ENCODE measurements around the gene JPH3.

The JPH3 gene

DNA sequence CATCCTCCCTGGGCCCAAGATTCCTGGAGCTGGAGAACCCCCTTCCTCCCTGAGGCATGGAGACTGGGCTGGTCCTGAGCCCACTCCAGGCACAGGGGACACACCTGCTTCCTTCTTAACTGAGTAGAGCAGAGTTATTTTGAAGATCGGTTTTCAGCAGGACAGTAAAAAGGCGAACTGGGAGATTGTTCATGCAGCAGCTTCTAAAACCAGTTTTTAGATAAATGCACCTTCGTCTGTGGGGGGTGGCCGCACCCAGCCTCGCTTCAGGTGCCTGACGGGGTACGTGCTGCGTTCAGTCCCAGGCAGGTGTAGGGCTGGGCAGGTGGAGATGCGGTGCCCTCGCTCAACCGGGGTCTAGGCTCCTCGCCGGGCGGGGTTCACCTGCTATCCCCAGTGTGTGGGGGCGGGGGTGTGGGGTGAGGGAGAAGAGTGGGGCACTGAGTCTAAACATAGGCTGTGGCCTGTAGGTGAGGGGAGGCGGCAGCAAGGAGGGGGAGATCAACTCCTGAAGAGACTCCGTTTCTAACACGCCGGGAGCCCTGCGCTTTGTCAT lies 69.5 kb downstream of the JPH3 start:
- TF ChIP-seq SP1 (IDR thresholded peaks at IDR 0.05) (no peak), ARNT (IDR thresholded peaks at IDR 0.05) (no peak), FOXK2 (IDR thresholded peaks at IDR 0.05) (no peak), FOXM1 (IDR thresholded peaks at IDR 0.05; ENCODE audit: borderline replicate concordance) (no peak), NFRKB (IDR thresholded peaks at IDR 0.05) (no peak), BHLHE40 (IDR thresholded peaks at IDR 0.05; ENCODE audit: borderline replicate concordance) (no peak), TARDBP (IDR thresholded peaks at IDR 0.05) (no peak), L3MBTL2 (conservative IDR thresholded peaks at IDR 0.05) (no peak), SUZ12 (IDR thresholded peaks at IDR 0.05) (no peak), ELF4 (IDR thresholded peaks at IDR 0.05) (no peak), LEF1 (IDR thresholded peaks at IDR 0.05; ENCODE audit: borderline replicate concordance) (no peak), ZNF384 (IDR thresholded peaks at IDR 0.05) (no peak), FOXA1 (IDR thresholded peaks at IDR 0.05) (no peak), CTBP1 (IDR thresholded peaks at IDR 0.05; ENCODE audit: borderline replicate concordance) (no peak), HDGF (IDR thresholded peaks at IDR 0.05; ENCODE audit: borderline replicate concordance) (no peak)
- TF ChIP-seq, protein P1, sequence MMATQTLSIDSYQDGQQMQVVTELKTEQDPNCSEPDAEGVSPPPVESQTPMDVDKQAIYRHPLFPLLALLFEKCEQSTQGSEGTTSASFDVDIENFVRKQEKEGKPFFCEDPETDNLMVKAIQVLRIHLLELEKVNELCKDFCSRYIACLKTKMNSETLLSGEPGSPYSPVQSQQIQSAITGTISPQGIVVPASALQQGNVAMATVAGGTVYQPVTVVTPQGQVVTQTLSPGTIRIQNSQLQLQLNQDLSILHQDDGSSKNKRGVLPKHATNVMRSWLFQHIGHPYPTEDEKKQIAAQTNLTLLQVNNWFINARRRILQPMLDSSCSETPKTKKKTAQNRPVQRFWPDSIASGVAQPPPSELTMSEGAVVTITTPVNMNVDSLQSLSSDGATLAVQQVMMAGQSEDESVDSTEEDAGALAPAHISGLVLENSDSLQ (IDR thresholded peaks at IDR 0.05) = no peak
- CTCF ChIA-PET = no interaction called here
- DNase-seq (ENCODE audit: extremely low spot score) = no peak
- POLR2A ChIA-PET = no interaction called here

DNA sequence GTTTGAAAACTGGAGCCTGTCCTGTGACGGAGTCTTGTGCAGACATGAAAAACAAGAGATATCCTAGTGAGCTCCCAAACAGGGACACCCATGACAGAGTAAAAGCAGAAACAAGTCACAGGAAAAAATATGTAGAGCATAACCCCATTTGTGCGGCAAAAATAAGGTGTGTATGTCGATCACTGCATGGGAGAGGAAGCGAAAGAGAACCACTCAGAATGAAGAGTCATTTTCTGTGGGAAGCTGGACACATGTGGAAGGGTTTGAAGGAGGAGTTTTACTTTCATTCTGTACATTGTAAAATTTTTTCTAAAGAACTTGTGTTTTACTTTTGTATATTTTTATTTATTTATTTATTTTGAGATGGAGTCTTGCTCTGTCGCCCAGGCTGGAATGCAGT lies 72.1 kb downstream of the JPH3 start:
- DNase-seq (ENCODE audit: extremely low spot score) = no peak
- ChIA-PET CTCF (no interaction called here), POLR2A (no interaction called here)
- TF ChIP-seq SP1 (IDR thresholded peaks at IDR 0.05) (no peak), HDGF (IDR thresholded peaks at IDR 0.05; ENCODE audit: borderline replicate concordance) (no peak), ARNT (IDR thresholded peaks at IDR 0.05) (no peak), SUZ12 (IDR thresholded peaks at IDR 0.05) (no peak), BHLHE40 (IDR thresholded peaks at IDR 0.05; ENCODE audit: borderline replicate concordance) (no peak), NFRKB (IDR thresholded peaks at IDR 0.05) (no peak), CTBP1 (IDR thresholded peaks at IDR 0.05; ENCODE audit: borderline replicate concordance) (no peak), ELF4 (IDR thresholded peaks at IDR 0.05) (no peak), FOXA1 (IDR thresholded peaks at IDR 0.05) (no peak), ZNF384 (IDR thresholded peaks at IDR 0.05) (no peak), TARDBP (IDR thresholded peaks at IDR 0.05) (no peak), L3MBTL2 (conservative IDR thresholded peaks at IDR 0.05) (no peak), LEF1 (IDR thresholded peaks at IDR 0.05; ENCODE audit: borderline replicate concordance) (no peak), FOXK2 (IDR thresholded peaks at IDR 0.05) (no peak), FOXM1 (IDR thresholded peaks at IDR 0.05; ENCODE audit: borderline replicate concordance) (no peak)
- TF ChIP-seq, protein P1 (IDR thresholded peaks at IDR 0.05) = no peak

DNA sequence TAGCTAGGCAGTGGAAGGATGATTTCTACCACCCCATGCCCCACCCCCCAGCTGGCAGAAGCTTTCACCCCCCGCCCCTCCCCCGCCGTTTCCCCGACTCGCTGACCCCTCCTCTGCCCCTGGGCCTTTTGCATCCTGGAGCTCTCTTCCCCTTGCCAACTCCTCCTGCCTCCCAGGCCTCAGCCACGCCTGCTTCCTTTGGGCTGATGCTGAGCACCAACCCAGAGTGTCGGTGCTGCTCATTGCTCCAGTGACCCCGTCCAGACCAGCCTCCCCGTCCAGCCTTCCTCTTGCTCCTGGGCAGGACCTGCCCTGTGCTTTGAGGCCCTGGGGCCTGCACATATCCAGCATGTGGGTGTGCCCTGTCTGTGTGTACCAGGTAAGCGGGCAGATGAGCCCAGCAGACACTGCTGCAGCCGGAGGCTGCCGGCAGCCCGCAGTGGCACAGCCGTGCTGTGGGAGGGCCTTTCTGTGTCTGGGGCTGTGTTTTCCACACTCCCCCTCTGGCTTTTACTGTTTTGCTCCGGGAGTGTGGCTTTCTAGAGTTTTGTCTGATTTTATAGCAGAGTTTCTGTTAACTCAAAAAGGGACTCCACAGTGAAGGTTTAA lies 72.9 kb downstream of the JPH3 start:
- CTCF ChIA-PET = no interaction called here
- POLR2A ChIA-PET = no interaction called here
- DNase-seq (ENCODE audit: extremely low spot score) = no peak
- TF ChIP-seq NFRKB (IDR thresholded peaks at IDR 0.05) (no peak), ZNF384 (IDR thresholded peaks at IDR 0.05) (no peak), SUZ12 (IDR thresholded peaks at IDR 0.05) (no peak), FOXA1 (IDR thresholded peaks at IDR 0.05) (no peak), CTBP1 (IDR thresholded peaks at IDR 0.05; ENCODE audit: borderline replicate concordance) (no peak), LEF1 (IDR thresholded peaks at IDR 0.05; ENCODE audit: borderline replicate concordance) (no peak), TARDBP (IDR thresholded peaks at IDR 0.05) (no peak), BHLHE40 (IDR thresholded peaks at IDR 0.05; ENCODE audit: borderline replicate concordance) (no peak), ARNT (IDR thresholded peaks at IDR 0.05) (no peak), FOXM1 (IDR thresholded peaks at IDR 0.05; ENCODE audit: borderline replicate concordance) (no peak), FOXK2 (IDR thresholded peaks at IDR 0.05) (no peak), ELF4 (IDR thresholded peaks at IDR 0.05) (no peak), SP1 (IDR thresholded peaks at IDR 0.05) (no peak), L3MBTL2 (conservative IDR thresholded peaks at IDR 0.05) (no peak)

DNA sequence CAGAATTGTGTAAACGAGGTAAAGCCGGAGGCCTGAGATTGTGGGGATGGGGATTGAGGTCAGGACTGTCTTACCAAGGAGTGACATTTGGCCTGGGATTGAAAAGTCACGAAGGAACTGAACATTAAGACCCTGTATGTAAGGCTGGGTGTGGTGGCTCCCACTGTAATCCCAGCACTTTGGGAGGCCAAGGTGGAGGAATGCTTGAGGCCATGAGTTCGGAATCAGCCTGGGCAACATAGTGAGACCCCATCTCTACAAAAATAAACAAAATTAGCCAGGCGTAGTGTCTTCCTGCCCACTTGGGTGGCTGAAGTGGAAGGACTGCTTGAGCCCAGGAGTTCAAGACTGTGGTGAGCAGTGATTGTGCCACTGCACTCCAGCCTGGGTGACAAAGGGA lies 75.5 kb downstream of the JPH3 start:
- ChIA-PET CTCF (interaction anchor here (0.9 kb wide), 1 partner anchor 107 kb away, joined by 3 read pairs; no protein-coding TSS in a partner anchor), POLR2A (no interaction called here)
- TF ChIP-seq, protein P1 (IDR thresholded peaks at IDR 0.05) = no peak
- TF ChIP-seq HDGF (IDR thresholded peaks at IDR 0.05; ENCODE audit: borderline replicate concordance) = no peak
- TF ChIP-seq TARDBP (IDR thresholded peaks at IDR 0.05) = no peak
- no peak for DNase-seq (ENCODE audit: extremely low spot score)

DNA sequence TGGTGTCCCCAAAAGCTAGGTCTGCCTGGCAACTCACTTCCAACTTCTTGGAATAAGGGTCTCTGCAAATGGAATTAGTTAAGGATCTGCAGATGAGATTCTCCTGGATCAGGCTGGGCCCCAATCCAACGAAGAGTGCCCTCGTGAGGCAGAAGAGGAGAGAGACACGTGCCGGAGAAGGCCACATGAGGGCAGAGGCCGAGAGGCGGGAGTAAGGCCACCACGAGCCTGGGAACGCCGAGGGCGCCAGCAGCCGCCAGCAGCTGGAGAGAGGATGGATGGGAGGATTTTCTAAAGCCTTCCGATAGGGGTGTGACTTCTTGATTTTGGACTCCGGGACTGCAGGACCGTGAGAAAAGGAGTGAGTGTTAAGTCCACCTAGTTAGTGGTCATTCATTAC lies 76.3 kb downstream of the JPH3 start:
- no peak for DNase-seq (ENCODE audit: extremely low spot score)
- CTCF ChIA-PET = interaction anchor here (0.5 kb wide), 1 partner anchor 635 kb away, joined by 3 read pairs; no protein-coding TSS in a partner anchor
- TF ChIP-seq CTBP1 (IDR thresholded peaks at IDR 0.05; ENCODE audit: borderline replicate concordance) (no peak), TARDBP (IDR thresholded peaks at IDR 0.05) (no peak), FOXA1 (IDR thresholded peaks at IDR 0.05) (no peak), SUZ12 (IDR thresholded peaks at IDR 0.05) (no peak), L3MBTL2 (conservative IDR thresholded peaks at IDR 0.05) (0 out of 2 replicates have a peak, but pooled peaks have one; percentile 17), HDGF (IDR thresholded peaks at IDR 0.05; ENCODE audit: borderline replicate concordance) (no peak)

DNA sequence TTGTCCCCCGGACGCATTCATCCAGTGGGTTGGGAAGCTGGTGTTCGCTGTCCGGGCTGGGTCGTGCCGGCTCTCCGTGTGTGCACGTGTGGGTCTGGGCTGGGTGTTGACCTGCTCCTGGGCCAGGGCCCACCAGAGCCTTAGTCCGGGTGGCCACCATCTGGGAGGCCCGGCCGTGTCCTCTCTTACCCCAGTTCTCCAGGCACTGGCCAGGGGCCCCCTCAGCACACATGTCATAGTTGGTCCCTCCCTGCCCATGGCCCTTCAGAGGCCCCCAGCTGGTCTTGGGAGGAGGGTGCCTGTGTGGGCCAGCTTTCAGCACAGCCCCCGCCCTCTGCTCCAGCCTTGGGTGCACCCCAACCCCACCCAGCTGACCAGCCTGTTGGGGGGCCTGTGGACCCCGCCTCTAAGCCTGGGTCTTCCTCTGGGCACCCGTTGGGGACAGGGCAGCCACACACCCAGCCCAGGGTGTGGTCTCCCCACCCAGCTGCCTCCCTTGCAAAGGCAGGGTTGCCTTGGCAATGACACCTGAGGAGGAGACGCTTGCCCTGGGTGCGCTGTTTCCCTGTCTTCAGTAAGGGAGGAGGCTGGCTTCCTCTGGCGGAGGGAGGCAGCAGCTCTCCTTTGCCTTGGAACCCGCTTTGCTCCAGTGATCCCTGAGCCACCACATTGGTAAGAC lies 77.4 kb downstream of the JPH3 start:
- TF ChIP-seq TARDBP (IDR thresholded peaks at IDR 0.05) (no peak), L3MBTL2 (conservative IDR thresholded peaks at IDR 0.05) (no peak), CTBP1 (IDR thresholded peaks at IDR 0.05; ENCODE audit: borderline replicate concordance) (no peak), FOXM1 (IDR thresholded peaks at IDR 0.05; ENCODE audit: borderline replicate concordance) (no peak), ELF4 (IDR thresholded peaks at IDR 0.05) (no peak), SP1 (IDR thresholded peaks at IDR 0.05) (no peak), SUZ12 (IDR thresholded peaks at IDR 0.05) (no peak), NFRKB (IDR thresholded peaks at IDR 0.05) (no peak), HDGF (IDR thresholded peaks at IDR 0.05; ENCODE audit: borderline replicate concordance) (no peak), LEF1 (IDR thresholded peaks at IDR 0.05; ENCODE audit: borderline replicate concordance) (no peak)
- TF ChIP-seq, protein P1 (IDR thresholded peaks at IDR 0.05) = no peak
- ChIA-PET POLR2A (no interaction called here), CTCF (no interaction called here)
- DNase-seq (ENCODE audit: extremely low spot score) = no peak

More for the DNA sequence above, 76.3 kb downstream of the JPH3 start:
- POLR2A ChIA-PET = no interaction called here

All from HEK293T (cell line).